Stimulated activated CD4-positive, alpha-beta T cell treated with anti-CD3 and anti-CD28 coated beads, Interleukin-2, amount 100 ng/mL, for 24 hours (primary cell): ENCODE data around the gene MMADHC.
"Not testable (repeated sequence)": the region's sequence is repeated elsewhere in the genome, so short reads cannot be mapped to it uniquely, and the experiment has no call there.

Experiments used
- DNase-seq, 2 donors: peaks; one replicate each; pipeline ENCODE4 v3.0.0-alpha.2; 2020

Gene MMADHC

DNA sequence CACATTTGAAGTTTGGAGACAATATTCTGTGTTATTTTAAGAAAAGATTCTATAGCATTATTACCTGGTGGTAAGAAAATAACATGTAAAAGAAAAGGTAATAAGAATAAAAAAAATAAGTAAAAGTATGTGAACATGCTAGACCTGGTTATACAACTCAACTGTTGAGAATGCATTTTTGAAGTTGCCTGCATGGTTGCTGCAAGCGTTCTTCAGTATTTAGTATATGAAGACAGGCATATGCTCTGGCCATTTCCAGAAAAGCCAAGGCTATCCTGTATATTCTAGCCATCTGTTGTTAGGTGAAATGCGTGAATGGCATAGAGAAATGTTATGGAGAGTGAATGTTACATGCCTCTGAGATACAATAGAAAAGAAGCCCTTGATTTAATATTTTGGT lies 6.8 kb upstream of the MMADHC start:
- DNase-seq, result no peak

DNA sequence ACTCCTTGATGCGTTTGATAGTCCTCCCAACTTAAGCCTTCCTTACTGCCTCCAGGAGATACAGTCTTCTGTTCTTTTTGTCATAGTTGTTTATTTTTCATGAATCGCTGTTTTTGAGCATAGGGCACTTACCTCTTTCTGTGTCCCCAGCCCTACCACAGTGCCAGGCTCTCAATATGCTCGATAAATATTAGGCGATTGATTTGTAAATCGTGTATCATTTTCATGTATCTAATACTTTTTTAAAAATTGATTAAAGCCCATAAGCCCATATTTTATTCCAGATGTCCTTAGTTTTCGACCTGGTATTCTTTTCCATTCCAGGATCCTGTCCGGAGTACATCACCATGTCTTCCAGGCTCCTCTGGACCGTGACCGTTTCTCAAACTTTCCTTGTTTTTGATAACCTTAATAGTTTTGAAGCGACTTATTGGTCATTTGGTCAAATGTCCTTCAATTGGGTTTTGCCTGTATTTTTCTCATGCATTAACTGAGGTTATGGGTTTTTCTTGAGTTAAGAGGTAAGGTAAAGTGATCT lies 444 bp upstream of the MMADHC start:
- no peak for DNase-seq

DNA sequence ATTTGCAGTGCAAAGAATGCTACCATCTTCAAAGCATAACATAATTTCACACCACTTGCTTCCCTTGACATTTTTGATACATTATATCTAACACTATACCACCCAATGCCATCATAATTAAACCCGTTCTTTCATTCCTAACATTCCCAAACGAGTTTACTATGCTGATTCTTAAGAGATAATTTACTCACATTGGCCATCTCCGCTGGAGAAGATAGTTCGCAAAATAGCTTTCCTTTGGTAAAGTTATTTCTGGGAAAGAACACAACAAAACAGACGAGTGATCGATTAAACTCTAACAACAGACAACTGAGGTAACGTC lies 716 bp downstream of the MMADHC start:
- DNase-seq, result no peak

DNA sequence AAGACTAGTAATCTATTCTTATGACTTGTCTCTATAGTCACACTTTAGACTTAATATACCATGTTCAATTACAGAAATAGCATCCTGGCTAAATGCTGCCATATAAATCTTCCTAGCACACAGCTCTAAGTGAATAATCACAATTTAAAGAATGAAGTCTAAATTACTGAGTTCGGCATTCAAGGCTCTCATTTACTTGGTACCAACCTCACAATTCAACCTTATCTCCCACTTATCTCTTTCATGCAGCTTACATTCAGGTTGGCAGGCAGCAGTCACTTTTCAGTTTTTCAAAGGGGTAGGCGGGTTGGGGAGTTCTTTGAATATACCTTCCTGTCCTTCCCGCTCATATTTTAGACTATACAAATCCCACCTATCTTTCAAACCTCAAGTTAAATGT lies 1.5 kb downstream of the MMADHC start:
- no peak for DNase-seq

DNA sequence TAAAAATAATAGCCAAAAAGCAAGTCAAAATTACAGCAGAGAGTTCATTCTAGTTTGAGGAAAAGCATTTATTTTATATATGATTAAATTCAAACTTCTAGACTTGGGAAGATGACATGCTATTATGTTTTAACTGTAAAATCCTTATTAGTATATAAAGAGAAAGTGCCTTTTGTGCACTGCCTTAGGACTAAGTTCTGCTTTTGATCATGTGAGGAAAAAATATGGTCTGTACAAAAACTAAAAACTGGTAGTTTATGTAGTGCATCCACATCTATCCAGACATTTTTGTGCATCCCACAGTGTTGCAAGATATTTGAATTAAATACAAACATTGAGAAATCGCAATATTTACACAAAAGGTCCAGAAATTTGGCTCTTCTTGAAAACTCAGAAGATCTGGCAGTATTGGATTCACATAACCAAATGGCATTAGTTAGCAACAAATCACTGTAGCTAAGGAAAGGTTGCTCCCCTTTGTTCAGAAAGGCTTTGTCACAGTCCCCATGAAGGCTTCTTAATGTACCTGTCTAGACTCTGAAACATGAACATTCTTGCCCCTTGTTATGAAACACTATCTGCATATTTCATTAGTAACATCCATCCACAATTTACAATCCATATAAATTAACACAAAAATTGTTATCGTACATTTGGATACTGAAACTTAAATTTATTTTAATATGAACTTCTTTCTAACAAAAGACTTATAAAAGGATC lies 2.2 kb downstream of the MMADHC start:
- DNase-seq, result no peak

DNA sequence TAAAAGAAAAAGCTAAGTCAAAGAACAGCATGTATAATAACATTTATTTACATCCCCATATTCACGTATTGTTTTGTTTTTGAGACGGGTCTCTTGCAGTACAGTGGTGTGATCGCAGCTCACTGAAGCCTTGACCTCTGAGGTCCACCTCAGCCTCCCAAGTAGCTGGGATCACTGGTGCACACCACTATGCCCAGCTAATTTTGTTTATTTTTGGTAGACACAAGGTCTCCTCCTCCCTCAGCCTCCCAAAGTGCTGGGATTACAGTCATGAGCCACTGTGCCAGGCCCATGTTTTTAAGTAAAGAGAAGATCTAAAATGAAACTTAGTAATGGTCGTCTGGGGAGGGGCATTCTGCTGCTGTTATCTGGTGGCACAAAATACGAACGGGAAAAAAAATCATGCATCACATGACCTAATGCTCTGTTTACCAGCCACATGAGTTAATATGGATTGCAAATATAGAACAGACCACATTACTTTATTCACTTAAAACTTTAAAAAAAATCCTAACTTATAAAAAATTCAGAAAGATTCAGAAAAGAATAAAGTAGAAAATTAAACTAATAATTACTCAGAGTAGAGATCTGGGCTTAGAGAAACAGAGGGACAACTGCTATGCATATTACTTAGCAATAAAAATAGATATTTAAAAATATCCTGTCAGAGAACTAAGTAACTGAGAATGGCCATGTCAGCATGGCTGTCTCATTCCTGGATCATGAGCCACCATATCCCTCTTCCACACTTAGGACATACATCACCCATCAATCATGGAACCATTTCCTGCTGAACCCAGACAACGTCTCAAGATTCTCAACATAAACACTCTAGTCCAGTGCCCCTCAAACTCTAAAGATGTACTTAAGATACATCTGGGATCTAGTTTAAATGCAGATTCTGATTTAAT lies 7.3 kb downstream of the MMADHC start:
- no peak for DNase-seq

DNA sequence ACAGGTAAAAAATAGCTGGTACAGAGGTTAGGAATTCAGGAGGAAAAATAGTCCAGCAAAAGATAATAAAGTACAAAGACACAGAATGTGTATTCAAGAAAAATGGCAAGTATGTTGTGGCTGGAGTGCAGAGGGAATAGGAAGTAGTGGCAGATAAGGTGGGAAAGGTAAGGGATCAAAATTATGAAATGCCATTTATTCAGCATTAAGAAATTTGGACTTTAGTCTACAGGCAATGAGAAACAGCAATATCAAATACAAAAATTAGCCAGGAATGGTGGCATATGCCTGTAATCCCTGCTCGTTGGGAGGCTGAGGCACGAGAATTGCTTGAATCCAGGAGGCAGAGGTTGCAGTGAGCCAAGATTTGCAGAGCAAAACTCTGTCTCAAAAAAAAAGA lies 10.3 kb downstream of the MMADHC start:
- no peak for DNase-seq

DNA sequence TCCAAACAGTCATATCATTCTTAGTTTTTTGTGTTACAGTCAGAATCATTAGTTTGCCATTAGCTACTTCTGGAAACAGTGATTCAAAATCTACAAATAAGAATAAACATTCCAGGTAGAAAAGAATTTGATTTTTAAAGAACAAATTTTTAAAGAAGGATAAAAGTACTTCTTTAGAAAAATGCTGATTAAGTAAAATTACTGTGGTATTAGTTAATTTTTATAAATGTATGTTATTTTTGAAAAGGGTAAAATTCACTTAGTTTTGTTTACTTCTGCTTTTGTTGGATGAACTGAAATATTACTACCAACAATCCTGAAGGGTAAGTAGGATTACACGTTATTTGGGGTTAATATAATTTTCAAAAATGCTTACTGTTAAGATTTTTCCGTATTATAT lies 11.8 kb downstream of the MMADHC start:
- no peak for DNase-seq

DNA sequence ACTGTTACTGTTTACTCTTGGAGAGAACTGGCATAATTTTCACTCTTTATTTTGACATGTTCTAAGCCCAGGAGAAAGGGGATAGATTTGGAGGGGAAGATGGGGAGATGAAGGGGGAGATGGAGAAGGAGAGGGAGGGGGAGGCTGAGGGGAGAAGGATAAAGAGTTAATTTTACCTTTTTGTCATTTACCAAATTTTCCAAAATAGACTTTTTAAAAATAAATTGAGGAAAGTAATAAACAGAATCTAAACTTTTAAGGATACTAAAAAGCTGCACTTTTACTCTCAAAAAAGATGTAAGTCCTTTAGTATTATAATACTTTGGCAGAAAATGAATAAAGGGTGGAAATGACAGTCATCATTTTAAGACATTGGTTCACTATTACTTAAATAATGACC lies 12.3 kb downstream of the MMADHC start:
- DNase-seq, result no peak

DNA sequence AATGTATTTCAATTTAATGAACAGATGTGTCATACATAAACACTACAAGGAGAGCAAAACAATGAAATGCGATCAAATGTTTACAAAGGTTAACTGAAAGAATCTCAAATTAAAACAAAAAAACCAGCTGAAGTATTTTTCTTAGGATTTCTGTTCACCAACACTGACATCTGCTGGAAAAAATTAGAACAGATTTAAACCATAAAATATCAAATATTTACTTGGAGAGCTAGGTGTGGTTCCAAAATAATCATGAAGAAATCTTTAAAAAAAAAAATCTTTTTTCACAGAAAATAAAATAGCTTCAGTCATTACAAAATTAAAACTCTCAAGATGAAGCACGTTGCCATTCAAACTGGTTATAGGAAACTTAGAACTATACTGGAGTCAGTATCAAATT lies 13.8 kb downstream of the MMADHC start:
- no peak for DNase-seq

DNA sequence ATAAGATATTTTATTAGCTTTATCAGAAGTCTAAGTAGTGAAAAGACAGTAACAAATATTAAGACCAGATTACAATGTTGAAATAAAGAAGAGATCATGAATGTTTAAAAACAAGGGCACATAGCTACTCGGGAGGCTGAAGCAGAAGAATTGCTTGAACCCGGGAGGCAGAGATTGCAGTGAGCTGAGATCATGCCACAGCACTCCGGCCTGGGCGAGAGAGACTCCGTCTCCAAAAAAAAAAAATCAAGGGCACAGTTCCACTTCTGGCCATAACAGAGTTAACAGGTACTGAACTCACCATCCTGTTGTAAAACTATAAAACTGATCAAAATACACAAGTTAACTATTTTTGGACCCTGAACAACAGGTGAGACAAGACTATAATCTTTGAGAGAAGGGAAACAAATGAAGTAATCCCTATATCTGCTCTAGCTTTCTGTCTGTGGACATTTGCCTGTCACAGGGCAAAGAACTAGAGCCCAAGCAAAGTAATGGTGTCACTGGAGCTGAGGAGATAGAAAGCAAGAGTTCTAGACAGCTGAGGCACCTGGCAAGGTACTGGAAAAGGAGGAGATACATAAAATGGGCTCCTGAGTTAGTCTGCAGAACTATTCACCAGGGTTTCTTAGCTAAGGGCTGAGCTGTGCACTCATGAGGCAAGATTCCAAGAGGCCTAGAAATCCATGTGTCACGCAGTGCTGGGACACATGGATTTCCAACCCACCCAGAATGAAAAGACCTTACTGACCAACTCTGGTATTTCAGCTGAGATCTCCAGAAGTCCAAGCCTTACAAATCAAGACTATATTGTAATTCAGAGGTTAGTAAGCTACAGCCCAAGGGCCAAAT lies 15.2 kb downstream of the MMADHC start:
- DNase-seq, result no peak

DNA sequence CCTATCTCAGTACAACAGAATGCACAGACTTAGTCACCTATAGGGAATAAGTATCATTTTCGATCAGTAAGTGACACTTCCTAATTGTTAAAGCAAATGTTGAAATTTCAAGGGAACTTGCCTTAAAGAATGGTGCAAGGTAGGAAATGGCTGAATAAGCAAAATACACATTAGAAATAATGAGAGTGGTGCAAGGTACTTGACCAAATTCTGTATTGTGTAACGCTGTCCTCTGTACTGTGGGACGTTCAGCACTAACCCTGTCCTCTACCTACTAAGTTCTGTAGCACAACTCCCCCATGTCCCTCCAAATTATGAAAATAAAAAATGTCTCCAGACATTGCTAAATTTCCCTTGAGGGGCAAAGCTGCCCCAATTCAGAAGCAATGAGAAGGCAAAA lies 19.4 kb downstream of the MMADHC start:
- DNase-seq, result no peak

DNA sequence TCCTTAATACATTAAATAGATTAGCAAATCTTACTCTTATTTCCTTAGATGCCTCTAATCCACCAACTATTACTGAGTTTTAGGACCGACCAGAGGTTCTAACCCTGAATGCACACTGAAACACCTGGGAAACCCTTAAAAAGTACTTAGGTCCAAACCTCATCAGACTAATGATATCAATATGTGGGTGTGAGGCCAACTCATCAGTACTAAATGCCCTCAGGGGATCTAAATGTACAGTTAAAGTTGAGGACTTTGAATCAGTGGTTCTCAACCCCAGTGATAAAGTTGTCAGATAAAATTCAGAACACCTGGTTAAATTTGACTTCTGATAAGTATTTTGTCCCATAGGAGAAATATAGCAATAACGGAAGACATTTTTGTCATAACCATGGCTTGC lies 20.9 kb downstream of the MMADHC start:
- no peak for DNase-seq

DNA sequence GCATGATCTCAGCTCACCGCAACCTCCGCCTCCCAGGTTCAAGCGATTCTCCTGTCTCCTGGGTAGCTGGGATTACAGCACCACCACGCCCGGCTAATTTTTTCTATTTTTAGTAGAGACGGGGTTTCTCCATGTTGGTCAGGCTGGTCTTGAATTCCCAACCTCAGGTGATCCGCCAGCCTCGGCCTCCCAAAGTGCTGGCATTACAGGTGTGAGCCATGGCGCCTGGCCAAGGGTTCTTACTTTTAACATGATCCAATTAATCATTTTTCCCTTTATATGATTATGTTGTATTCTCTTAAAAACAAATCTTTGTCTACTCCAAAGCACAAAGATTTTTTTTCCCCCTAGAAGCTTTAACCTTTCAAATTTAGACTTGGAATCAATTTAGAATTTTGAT lies 21.9 kb downstream of the MMADHC start:
- DNase-seq, result not testable (repeated sequence)

DNA sequence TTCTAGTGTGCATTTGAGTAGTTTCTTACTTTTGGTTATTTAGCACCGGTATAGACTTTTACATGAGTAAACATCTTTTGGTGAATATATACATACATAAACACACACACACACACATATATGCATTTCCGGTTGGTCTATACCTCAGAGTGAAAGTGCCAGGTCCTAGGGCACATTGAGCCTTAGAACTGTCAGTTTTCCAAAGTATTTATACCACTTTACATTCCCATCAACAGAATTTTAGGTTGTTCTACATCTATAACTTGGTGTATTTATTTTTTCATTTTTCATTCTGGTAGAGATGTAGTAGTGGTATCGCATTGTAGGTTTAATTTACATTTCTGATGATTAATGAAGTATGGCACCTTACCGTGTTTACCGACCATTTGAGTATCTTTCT lies 22.6 kb downstream of the MMADHC start:
- DNase-seq, result no peak

DNA sequence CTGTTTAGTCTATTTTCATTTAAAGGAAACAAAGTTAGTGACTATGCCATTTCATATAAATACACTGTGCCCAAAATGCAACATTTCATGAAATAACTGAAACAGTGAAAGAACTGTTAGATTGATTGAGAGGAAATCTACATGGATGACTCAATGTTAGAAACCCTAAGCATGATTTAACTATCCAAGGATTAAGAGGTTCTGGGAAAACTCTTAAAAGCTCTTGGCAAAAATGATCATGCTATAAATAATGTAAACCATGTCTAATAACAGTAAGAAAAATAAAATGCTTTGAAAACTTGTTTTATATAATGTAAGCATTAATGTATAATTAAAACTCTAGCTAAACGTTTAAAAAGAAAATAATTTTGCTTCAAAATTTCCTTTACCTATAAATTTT lies 23.5 kb downstream of the MMADHC start:
- DNase-seq, result no peak

DNA sequence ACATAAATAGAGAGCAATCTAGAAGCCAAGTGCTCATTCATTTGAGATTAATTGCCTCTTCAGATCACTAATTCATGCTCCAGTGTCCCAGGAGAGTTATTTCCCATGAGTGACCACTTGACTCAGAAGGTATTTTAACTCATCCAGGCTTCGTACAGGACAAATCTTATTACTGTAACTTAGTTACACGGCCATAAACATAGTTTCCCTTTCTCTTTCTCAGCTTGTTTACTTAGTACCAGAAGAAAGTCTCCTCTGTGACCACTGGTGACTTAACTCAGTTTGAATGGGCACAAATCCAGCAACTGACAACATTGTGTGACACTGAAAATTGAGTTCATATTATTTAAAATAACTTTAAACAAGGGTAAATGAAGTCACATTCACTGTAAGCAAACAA lies 25.3 kb downstream of the MMADHC start:
- DNase-seq, result no peak

DNA sequence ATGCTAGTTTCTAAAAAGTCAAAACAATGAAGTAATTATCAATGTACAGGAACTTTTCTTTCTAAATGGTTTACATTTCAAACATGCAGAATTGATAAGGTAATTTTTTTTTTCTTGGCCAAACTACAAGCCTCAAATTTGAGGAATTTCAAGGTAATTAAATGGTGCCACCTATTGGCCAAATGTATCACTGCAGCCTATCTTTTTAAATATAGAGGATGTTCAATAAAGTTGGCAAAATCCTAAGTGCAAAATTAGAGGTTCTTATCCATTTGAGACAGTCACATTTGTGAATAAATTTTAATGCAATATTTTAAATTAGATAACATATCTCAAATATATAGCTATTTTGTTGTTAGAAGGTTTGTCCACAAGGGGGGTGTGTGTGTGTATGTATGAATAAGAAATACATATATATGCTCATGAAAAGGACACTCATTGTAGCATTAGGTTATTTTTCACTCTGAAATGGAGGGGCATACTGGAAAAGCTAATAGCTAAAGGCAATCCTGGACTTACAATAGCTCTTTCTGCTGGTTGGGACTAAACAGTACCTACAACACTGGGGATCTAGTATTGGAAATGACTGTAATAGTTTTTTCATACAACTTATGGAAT lies 26.2 kb downstream of the MMADHC start:
- peak in 1 of 2 donors; percentile 42 for DNase-seq

DNA sequence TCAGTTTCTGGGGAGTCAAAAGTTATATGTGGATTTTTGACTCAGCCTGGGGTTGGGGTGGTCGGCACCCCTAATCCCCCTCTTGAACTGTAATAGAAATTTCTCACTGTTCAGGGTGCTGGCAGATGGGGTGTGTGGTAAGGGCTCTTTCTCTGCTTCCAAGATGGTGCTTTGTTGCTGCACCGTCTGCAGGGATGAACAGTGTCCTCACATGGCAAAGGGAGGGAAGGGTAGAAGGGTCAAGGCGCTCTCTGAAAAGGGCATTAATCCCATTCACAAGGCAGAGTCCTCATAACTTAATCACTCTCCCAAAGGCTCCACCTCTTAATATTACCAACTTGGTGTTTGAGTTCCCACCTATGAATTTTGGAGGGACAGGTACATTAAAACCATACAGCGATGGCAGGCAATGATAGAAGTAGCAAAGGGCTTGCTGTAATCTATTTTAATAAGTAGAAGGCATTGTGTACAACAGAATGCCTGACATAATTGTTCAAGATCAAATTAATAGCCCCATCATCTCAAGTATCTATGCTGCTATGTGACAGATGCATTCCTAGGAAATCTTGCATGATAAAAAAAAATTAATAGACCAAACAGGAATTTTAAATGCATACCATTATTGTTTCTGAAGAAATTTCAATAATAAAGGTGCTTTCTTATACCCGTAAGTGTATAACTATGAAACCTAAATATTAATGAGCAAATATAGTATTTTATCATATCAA lies 28.1 kb downstream of the MMADHC start:
- DNase-seq, result no peak

DNA sequence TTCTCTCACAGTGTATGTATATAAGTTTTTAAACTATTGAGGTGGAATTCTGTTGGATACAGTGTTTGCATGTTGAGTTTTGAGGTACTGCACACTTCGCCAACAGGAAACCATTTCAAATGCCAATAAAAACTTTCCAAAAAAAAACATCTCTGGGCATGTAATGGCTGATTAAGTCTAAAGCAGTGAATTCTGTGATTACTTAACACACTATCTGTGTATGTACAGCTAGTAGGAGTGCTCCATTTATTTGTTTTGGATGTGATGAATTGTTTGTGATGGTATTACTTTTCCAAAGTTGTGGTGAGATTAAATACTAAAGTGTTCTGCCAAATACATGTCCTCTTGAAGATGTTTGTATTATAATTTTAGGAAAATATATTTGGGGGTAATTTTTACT lies 31.1 kb downstream of the MMADHC start:
- DNase-seq, result no peak

DNA sequence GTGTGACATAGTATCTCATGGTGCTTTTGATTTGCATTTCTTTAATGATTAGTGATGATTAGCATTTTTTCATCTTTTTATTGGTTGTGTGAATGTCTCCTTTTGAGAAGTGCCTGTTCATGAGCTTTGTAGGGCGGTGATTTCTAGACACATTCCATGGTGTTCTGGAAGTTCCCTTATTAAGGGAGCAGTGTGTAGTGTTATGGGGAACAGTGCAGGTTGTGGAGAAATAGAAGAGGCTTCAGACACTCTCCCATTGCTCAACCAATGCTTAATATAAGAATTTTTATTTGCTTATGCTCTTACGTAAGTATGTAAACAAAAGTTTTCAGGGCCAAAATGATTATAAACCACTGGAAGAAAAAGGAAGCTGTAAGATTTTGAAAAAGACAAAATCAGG lies 34.7 kb downstream of the MMADHC start:
- DNase-seq, result no peak

DNA sequence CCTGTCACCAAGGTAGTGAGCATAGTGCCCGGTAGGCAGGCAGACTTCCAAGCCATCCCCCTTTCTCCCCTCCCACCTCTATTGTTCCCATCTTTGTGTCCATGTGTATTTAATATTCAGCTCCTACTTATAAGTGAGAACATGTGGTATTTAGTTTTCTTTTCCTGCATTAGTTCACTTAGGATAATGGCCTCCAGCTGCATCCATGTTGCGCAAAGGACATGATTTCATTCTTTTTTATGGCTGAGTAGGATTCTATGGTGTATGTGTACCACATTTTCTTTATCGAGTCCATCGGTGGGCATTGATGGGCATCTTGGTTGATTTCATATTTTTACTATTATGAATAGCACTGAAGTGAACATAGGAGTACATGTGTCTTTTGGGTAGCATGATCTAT lies 35.3 kb downstream of the MMADHC start:
- DNase-seq, result no peak
